ENCODE results near the gene DLGAP1.

Gene DLGAP1

DNA sequence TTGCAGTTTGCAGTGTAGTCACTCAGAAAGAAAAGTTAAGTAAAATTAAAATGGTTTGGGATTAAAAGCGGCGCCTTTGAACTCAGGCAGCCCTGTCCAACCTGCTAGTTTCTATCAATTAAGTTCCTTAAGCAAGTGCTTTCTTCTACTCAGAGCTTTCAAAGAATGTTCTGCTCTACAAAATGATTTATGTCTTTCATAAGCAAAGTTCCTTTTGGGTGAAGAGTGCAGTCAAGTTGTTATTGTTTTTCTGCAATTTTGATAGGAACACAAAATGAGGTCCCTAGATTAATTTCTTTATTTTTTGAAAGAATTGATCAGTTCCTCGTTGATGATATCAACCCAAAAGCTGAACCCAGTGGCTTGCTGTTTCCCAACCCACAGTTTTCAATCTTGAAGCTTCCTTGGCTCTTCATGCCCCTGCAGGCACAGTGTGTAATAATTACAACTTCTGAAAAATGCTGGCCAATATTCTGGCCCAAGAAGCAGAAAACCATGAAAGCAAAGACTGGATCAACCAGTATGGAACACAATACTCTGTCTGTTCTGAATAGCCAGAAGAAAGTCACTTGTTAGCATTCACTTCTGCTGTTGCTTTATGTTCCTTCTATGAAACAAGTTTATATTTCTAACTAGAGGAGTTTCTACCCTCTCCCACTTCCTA is 916.0 kb downstream of the DLGAP1 start:
- POLR2A ChIA-PET: no interaction called here
- CTCF ChIA-PET: interaction anchor here (0.7 to 0.9 kb wide), 2 partner anchors 87 to 888 kb away, joined by 3 to 4 read pairs; no protein-coding TSS in a partner anchor
- Histone ChIP-seq H3K27ac (ENCODE audit: extremely low read depth, low read depth, low read length) (no peak overlapping the region), H3K4me3 (ENCODE audit: low read depth, low read length) (no peak overlapping the region), H3K36me3 (ENCODE audit: control insufficient read depth in 2 of 2, insufficient read depth in 1 of 2, low read length in 2 of 2) (no peaks in the 10 kb centered on the region), H3K4me1 (ENCODE audit: control insufficient read depth, insufficient read depth, low read length) (peaks cover 5% of the 10 kb centered on the region), H3K9me3 (ENCODE audit: control insufficient read depth, insufficient read depth, low read depth, low read length) (no peaks in the 10 kb centered on the region)
- no peak for TF ChIP-seq ZNF558 (tag by site-specific recombination; IDR thresholded peaks at IDR 0.05)
- TF ChIP-seq, protein P1, sequence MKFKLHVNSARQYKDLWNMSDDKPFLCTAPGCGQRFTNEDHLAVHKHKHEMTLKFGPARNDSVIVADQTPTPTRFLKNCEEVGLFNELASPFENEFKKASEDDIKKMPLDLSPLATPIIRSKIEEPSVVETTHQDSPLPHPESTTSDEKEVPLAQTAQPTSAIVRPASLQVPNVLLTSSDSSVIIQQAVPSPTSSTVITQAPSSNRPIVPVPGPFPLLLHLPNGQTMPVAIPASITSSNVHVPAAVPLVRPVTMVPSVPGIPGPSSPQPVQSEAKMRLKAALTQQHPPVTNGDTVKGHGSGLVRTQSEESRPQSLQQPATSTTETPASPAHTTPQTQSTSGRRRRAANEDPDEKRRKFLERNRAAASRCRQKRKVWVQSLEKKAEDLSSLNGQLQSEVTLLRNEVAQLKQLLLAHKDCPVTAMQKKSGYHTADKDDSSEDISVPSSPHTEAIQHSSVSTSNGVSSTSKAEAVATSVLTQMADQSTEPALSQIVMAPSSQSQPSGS (tag by site-specific recombination; IDR thresholded peaks at IDR 0.05; ENCODE audit: low read depth): no peak
- no peak for TF ChIP-seq ZNF133 (tag by site-specific recombination; IDR thresholded peaks at IDR 0.05)
- TF ChIP-seq ZNF394 (tag by site-specific recombination; IDR thresholded peaks at IDR 0.05; ENCODE audit: borderline replicate concordance): no peak
- TF ChIP-seq ZNF791 (tag by site-specific recombination; IDR thresholded peaks at IDR 0.05): no peak
- TF ChIP-seq SCRT2 (tag by site-specific recombination; IDR thresholded peaks at IDR 0.05): no peak
- TF ChIP-seq SCRT1 (tag by site-specific recombination; IDR thresholded peaks at IDR 0.05; ENCODE audit: borderline replicate concordance): no peak
- no peak for TF ChIP-seq ZNF843 (tag by site-specific recombination; IDR thresholded peaks at IDR 0.05)
- no peak for TF ChIP-seq ZSCAN16 (tag by site-specific recombination; IDR thresholded peaks at IDR 0.05)
- TF ChIP-seq ZNF132 (tag by site-specific recombination; IDR thresholded peaks at IDR 0.05; ENCODE audit: borderline replicate concordance): no peak
- TF ChIP-seq ZSCAN30 (tag by site-specific recombination; IDR thresholded peaks at IDR 0.05): no peak

DNA sequence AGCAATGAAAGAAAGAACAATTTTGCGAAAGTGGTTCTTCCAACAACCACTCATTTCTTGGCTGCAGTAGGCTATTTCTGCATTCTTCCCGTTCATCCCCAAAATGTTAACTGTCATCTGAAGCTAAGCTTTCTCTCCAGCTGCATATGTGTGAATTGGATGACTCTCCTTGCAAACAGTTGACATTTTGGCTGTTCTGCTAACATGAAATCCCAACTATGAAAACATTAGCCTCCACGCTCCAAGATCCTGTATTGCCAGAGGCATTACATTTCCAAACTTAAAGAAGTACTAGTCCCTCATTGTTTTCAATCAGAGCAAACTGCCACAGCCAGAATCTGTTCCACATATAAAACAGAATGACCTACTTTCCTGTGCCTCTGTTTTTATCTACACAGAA is 916.7 kb downstream of the DLGAP1 start:
- TF ChIP-seq ZNF558 (tag by site-specific recombination; IDR thresholded peaks at IDR 0.05): no peak
- no peak for TF ChIP-seq HOXD13 (CRISPR knock-in tag; IDR thresholded peaks at IDR 0.05; ENCODE audit: borderline replicate concordance)
- TF ChIP-seq, protein P2, sequence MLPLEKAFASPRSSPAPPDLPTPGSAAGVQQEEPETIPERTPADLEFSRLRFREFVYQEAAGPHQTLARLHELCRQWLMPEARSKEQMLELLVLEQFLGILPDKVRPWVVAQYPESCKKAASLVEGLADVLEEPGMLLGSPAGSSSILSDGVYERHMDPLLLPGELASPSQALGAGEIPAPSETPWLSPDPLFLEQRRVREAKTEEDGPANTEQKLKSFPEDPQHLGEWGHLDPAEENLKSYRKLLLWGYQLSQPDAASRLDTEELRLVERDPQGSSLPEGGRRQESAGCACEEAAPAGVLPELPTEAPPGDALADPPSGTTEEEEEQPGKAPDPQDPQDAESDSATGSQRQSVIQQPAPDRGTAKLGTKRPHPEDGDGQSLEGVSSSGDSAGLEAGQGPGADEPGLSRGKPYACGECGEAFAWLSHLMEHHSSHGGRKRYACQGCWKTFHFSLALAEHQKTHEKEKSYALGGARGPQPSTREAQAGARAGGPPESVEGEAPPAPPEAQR (tag by site-specific recombination; IDR thresholded peaks at IDR 0.05): no peak
- Histone ChIP-seq H3K4me1 (ENCODE audit: control insufficient read depth, insufficient read depth, low read length) (peaks cover 5% of the 10 kb centered on the region), H3K9me3 (ENCODE audit: control insufficient read depth, insufficient read depth, low read depth, low read length) (no peaks in the 10 kb centered on the region), H3K36me3 (ENCODE audit: control insufficient read depth in 2 of 2, insufficient read depth in 1 of 2, low read length in 2 of 2) (no peaks in the 10 kb centered on the region), H3K27ac (ENCODE audit: extremely low read depth, low read depth, low read length) (no peak overlapping the region), H3K4me3 (ENCODE audit: low read depth, low read length) (no peak overlapping the region)
- ChIA-PET CTCF (interaction anchor here (0.7 to 0.9 kb wide), 2 partner anchors 87 to 889 kb away, joined by 3 to 4 read pairs; no protein-coding TSS in a partner anchor), POLR2A (interaction anchor here (0.6 to 0.7 kb wide), 2 partner anchors 253 to 338 kb away, joined by 3 to 4 read pairs; no protein-coding TSS in a partner anchor)

DNA sequence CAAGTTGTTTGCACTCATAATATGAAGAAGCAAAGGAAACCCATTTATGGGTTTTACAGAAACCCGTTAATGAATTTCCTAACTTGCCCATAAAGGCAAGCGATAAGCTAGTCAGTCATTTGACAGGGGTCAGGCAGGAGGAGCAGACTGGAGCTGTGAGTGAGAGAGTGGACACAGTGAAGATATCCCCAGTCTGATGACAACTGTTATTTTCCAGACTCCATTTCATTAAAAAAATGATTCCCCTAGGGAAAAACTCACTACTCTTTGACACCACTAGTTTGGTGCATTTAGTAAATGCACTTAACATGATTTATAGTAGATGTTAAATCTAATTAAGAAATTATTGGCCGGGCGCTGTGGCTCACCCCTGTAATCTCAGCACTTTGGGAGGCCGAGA is 924.3 kb downstream of the DLGAP1 start:
- Histone ChIP-seq H3K36me3 (ENCODE audit: control insufficient read depth in 2 of 2, insufficient read depth in 1 of 2, low read length in 2 of 2) (no peaks in the 10 kb centered on the region), H3K27ac (ENCODE audit: extremely low read depth, low read depth, low read length) (no peak overlapping the region), H3K9me3 (ENCODE audit: control insufficient read depth, insufficient read depth, low read depth, low read length) (no peaks in the 10 kb centered on the region), H3K4me1 (ENCODE audit: control insufficient read depth, insufficient read depth, low read length) (peaks cover 5% of the 10 kb centered on the region; the same call in 1 of the 2 replicates), H3K4me3 (ENCODE audit: low read depth, low read length) (no peak overlapping the region)
- ChIA-PET CTCF (interaction anchor here (0.7 kb wide), 2 partner anchors 41 to 78 kb away, joined by 3 read pairs; no protein-coding TSS in a partner anchor), POLR2A (interaction anchor here (0.9 kb wide), 1 partner anchor 63 kb away, joined by 4 read pairs; no protein-coding TSS in a partner anchor)
- no peak for TF ChIP-seq ZNF311 (tag by site-specific recombination; IDR thresholded peaks at IDR 0.05; ENCODE audit: borderline replicate concordance)
- no peak for TF ChIP-seq ZNF350 (tag by site-specific recombination; IDR thresholded peaks at IDR 0.05)
- no peak for TF ChIP-seq ZNF16 (tag by site-specific recombination; IDR thresholded peaks at IDR 0.05; ENCODE audit: low read depth)
- no peak for TF ChIP-seq GLIS2 (tag by site-specific recombination; IDR thresholded peaks at IDR 0.05)
- TF ChIP-seq ZEB2 (tag by site-specific recombination; IDR thresholded peaks at IDR 0.05): no peak
- TF ChIP-seq ZNF248 (tag by site-specific recombination; IDR thresholded peaks at IDR 0.05): no peak
- no peak for TF ChIP-seq ZSCAN16 (tag by site-specific recombination; IDR thresholded peaks at IDR 0.05)
- TF ChIP-seq, protein P3, sequence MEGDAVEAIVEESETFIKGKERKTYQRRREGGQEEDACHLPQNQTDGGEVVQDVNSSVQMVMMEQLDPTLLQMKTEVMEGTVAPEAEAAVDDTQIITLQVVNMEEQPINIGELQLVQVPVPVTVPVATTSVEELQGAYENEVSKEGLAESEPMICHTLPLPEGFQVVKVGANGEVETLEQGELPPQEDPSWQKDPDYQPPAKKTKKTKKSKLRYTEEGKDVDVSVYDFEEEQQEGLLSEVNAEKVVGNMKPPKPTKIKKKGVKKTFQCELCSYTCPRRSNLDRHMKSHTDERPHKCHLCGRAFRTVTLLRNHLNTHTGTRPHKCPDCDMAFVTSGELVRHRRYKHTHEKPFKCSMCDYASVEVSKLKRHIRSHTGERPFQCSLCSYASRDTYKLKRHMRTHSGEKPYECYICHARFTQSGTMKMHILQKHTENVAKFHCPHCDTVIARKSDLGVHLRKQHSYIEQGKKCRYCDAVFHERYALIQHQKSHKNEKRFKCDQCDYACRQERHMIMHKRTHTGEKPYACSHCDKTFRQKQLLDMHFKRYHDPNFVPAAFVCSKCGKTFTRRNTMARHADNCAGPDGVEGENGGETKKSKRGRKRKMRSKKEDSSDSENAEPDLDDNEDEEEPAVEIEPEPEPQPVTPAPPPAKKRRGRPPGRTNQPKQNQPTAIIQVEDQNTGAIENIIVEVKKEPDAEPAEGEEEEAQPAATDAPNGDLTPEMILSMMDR (tag by site-specific recombination; IDR thresholded peaks at IDR 0.05): no peak
- no peak for TF ChIP-seq ZFP3 (tag by site-specific recombination; IDR thresholded peaks at IDR 0.05; ENCODE audit: low read depth)
- TF ChIP-seq ZSCAN23 (tag by site-specific recombination; IDR thresholded peaks at IDR 0.05): no peak
- no peak for TF ChIP-seq ZNF776 (tag by site-specific recombination; IDR thresholded peaks at IDR 0.05; ENCODE audit: borderline replicate concordance)
- TF ChIP-seq ZNF416 (tag by site-specific recombination; IDR thresholded peaks at IDR 0.05): no peak
- no peak for TF ChIP-seq ZNF157 (tag by site-specific recombination; IDR thresholded peaks at IDR 0.05)
- TF ChIP-seq, protein P4, sequence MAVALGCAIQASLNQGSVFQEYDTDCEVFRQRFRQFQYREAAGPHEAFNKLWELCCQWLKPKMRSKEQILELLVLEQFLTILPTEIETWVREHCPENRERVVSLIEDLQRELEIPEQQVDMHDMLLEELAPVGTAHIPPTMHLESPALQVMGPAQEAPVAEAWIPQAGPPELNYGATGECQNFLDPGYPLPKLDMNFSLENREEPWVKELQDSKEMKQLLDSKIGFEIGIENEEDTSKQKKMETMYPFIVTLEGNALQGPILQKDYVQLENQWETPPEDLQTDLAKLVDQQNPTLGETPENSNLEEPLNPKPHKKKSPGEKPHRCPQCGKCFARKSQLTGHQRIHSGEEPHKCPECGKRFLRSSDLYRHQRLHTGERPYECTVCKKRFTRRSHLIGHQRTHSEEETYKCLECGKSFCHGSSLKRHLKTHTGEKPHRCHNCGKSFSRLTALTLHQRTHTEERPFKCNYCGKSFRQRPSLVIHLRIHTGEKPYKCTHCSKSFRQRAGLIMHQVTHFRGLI (tag by site-specific recombination; IDR thresholded peaks at IDR 0.05): no peak
